ENCODE results near the gene NAA15. TPM values are rescaled to one million over a fixed set of nuclear protein-coding genes. Genes with fewer than 3 reads are reported as not detected.
A peak's percentile ranks its signal among the peaks of the same experiment; 100 is the strongest.

The NAA15 gene
- total RNA-seq, 1 experiment from 2014 or later, result 98.9 TPM

DNA sequence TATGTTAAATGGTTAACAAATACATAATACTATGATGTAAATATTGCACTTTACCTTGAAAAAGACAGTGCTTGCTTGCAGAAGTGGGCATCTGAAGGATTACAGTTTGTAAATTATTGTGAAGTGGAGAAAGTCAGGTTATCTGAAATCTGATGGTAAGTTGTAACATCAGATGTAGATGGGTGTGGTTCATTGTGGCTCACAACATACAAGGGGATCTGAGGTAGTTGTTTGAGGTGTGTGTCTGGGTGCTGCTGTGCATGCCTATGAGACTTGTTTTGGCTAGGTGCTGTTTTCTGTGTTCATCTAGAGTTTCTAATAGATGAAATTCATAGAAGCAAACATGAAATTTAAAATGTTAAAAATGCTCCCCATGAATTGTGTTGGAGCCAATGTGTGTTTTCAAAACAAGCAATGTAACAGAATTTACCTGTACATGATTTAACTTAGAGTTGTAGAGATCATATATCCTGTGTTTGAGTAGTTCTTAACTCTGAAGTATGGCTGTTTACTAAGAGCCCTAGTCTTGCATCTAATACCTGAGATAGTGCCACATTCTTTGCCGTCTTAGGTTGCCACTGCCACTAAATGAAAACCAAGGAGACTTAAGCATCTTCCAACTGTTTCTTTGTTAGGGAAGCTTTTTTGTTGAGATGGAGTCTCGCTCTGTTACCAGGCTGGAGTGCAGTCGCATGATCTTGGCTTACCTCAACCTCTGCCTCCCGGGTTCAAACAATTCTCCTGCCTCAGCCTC lies 12.9 kb downstream of the NAA15 start:
- Mint-ChIP-seq H3K27ac (peak overlapping the region; percentile 93), H3K27me3 (ENCODE audit: low read depth) (no peaks in the 10 kb centered on the region), H3K4me3 (peak overlapping the region; percentile 26), H3K9me3 (no peaks in the 10 kb centered on the region), H3K4me1 (peaks cover 62% of the 10 kb centered on the region), H3K36me3 (no peaks in the 10 kb centered on the region)
- CTCF ChIA-PET, result interaction anchor here (1.1 kb wide), 1 partner anchor 18 kb away, joined by 5 read pairs; no protein-coding TSS in a partner anchor
- no peak for DNase-seq (ENCODE audit: low spot score)
- POLR2A ChIA-PET, result interaction anchor here (0.5 kb wide), 1 partner anchor 193 kb away, joined by 6 read pairs; no protein-coding TSS in a partner anchor
- TF ChIP-seq, protein P1, sequence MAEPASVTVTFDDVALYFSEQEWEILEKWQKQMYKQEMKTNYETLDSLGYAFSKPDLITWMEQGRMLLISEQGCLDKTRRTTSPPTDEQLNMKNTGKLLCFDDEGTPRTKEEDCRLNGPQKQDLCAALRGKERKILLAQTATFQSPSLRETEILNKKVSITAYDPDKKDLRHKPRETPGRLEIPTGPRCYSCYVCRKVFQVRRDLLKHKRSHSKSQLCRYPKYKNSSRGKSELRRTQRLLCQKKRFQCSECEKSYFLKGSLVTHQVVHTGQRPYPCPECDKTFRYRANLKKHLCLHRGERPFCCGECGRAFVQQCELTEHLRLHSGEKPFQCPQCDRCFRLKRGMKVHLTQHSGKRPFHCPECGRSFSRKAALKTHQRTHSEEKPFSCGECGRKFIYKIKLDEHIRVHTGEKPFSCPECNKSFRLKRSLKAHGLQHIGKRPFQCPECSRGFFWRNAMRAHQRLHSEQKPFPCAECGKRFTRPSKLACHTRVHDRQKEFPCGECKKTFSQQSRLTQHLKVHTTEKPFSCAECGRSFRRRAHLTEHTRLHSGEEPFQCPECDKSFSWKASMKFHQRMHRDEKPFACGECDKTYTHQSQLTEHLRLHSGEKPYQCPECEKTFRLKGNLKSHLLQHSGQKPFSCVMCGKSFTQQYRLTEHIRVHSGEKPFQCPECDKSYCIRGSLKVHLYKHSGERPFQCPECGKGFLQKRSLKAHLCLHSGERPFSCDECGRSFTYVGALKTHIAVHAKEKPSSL (CRISPR knock-in tag; conservative IDR thresholded peaks at IDR 0.05), result 0 out of 2 replicates have a peak, but pooled peaks have one; percentile 19
- no peak for TF ChIP-seq ZBTB21 (CRISPR knock-in tag; IDR thresholded peaks at IDR 0.05; ENCODE audit: borderline replicate concordance)
- peak; percentile 65 for ATAC-seq

DNA sequence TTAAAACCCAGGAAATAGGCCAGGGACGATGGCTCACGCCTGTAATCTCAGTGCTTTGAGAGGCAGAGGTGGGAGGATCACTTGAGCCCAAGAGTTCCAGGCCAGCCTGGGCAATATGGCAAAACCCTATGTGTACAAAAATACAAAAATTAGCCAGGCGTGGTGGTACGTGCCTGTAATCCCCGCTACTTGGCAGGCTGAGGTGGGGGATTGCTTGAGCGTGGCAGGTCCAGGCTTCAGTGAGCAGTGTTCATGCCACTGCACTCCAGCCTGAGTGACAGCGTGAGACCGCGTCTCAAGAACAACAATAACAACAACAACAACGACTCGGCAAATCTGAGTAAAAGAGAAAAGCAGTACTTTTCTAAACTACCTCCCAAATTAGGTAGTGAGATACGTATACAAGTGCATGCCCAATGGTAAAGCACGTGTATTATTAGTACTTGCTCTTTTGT lies 13.9 kb downstream of the NAA15 start:
- H3K4me1 Mint-ChIP-seq, result peaks cover 57% of the 10 kb centered on the region
- no peak overlapping the region for H3K4me3 Mint-ChIP-seq
- CTCF ChIA-PET, result interaction anchor here (1.1 kb wide), 1 partner anchor 19 kb away, joined by 5 read pairs; no protein-coding TSS in a partner anchor

DNA sequence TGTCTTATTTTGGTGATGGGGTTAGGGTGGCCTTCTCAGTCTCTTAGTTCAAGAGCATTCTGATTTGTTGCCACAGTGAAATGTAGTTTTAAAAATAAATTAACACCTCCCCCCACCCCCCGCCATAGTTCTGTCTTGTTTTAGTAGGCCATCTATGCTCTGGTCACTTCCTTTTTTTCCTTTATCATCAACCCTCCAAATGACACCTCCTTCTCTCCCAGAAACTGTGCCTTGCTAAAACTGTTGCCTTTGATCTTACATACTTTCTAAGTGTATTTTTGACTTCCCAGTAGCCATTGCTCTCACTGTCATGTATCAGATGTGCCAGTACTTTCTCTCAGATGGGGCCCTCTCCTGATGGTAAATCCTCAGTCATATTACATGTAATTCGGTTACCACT lies 15.4 kb downstream of the NAA15 start:
- no peak for TF ChIP-seq GTF2I (CRISPR knock-in tag; conservative IDR thresholded peaks at IDR 0.05)
- no peak for TF ChIP-seq SOX15 (CRISPR knock-in tag; IDR thresholded peaks at IDR 0.05)
- TF ChIP-seq, protein P2, sequence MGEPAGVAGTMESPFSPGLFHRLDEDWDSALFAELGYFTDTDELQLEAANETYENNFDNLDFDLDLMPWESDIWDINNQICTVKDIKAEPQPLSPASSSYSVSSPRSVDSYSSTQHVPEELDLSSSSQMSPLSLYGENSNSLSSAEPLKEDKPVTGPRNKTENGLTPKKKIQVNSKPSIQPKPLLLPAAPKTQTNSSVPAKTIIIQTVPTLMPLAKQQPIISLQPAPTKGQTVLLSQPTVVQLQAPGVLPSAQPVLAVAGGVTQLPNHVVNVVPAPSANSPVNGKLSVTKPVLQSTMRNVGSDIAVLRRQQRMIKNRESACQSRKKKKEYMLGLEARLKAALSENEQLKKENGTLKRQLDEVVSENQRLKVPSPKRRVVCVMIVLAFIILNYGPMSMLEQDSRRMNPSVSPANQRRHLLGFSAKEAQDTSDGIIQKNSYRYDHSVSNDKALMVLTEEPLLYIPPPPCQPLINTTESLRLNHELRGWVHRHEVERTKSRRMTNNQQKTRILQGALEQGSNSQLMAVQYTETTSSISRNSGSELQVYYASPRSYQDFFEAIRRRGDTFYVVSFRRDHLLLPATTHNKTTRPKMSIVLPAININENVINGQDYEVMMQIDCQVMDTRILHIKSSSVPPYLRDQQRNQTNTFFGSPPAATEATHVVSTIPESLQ (CRISPR knock-in tag; IDR thresholded peaks at IDR 0.05), result no peak
- TF ChIP-seq, protein P3, sequence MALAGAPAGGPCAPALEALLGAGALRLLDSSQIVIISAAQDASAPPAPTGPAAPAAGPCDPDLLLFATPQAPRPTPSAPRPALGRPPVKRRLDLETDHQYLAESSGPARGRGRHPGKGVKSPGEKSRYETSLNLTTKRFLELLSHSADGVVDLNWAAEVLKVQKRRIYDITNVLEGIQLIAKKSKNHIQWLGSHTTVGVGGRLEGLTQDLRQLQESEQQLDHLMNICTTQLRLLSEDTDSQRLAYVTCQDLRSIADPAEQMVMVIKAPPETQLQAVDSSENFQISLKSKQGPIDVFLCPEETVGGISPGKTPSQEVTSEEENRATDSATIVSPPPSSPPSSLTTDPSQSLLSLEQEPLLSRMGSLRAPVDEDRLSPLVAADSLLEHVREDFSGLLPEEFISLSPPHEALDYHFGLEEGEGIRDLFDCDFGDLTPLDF (CRISPR knock-in tag; IDR thresholded peaks at IDR 0.05), result no peak
- TF ChIP-seq, protein P4, sequence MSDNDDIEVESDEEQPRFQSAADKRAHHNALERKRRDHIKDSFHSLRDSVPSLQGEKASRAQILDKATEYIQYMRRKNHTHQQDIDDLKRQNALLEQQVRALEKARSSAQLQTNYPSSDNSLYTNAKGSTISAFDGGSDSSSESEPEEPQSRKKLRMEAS (CRISPR knock-in tag; IDR thresholded peaks at IDR 0.05), result no peak
- TF ChIP-seq TEAD1 (CRISPR knock-in tag; IDR thresholded peaks at IDR 0.05), result no peak
- TF ChIP-seq ELF4 (CRISPR knock-in tag; IDR thresholded peaks at IDR 0.05; ENCODE audit: low read depth), result no peak
- TF ChIP-seq, protein P5, sequence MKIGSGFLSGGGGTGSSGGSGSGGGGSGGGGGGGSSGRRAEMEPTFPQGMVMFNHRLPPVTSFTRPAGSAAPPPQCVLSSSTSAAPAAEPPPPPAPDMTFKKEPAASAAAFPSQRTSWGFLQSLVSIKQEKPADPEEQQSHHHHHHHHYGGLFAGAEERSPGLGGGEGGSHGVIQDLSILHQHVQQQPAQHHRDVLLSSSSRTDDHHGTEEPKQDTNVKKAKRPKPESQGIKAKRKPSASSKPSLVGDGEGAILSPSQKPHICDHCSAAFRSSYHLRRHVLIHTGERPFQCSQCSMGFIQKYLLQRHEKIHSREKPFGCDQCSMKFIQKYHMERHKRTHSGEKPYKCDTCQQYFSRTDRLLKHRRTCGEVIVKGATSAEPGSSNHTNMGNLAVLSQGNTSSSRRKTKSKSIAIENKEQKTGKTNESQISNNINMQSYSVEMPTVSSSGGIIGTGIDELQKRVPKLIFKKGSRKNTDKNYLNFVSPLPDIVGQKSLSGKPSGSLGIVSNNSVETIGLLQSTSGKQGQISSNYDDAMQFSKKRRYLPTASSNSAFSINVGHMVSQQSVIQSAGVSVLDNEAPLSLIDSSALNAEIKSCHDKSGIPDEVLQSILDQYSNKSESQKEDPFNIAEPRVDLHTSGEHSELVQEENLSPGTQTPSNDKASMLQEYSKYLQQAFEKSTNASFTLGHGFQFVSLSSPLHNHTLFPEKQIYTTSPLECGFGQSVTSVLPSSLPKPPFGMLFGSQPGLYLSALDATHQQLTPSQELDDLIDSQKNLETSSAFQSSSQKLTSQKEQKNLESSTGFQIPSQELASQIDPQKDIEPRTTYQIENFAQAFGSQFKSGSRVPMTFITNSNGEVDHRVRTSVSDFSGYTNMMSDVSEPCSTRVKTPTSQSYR (CRISPR knock-in tag; IDR thresholded peaks at IDR 0.05), result no peak
- TF ChIP-seq, protein P6, sequence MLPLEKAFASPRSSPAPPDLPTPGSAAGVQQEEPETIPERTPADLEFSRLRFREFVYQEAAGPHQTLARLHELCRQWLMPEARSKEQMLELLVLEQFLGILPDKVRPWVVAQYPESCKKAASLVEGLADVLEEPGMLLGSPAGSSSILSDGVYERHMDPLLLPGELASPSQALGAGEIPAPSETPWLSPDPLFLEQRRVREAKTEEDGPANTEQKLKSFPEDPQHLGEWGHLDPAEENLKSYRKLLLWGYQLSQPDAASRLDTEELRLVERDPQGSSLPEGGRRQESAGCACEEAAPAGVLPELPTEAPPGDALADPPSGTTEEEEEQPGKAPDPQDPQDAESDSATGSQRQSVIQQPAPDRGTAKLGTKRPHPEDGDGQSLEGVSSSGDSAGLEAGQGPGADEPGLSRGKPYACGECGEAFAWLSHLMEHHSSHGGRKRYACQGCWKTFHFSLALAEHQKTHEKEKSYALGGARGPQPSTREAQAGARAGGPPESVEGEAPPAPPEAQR (CRISPR knock-in tag; IDR thresholded peaks at IDR 0.05), result no peak
- no peak for TF ChIP-seq ZNF671 (CRISPR knock-in tag; IDR thresholded peaks at IDR 0.05)
- TF ChIP-seq, protein P7, sequence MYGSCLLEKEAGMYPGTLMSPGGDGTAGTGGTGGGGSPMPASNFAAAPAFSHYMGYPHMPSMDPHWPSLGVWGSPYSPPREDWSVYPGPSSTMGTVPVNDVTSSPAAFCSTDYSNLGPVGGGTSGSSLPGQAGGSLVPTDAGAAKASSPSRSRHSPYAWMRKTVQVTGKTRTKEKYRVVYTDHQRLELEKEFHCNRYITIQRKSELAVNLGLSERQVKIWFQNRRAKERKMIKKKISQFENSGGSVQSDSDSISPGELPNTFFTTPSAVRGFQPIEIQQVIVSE (CRISPR knock-in tag; IDR thresholded peaks at IDR 0.05; ENCODE audit: borderline replicate concordance), result no peak
- DNase-seq (ENCODE audit: low spot score), result no peak
- ChIA-PET POLR2A (interaction anchor here (0.6 kb wide), 1 partner anchor 52 kb away, joined by 3 read pairs; no protein-coding TSS in a partner anchor), CTCF (no interaction called here)
- Mint-ChIP-seq H3K4me3 (no peak overlapping the region), H3K4me1 (peaks cover 54% of the 10 kb centered on the region), H3K9me3 (peaks cover 7% of the 10 kb centered on the region), H3K27me3 (ENCODE audit: low read depth) (no peaks in the 10 kb centered on the region), H3K27ac (peak overlapping the region; percentile 86), H3K36me3 (peaks cover 11% of the 10 kb centered on the region)
- no peak for ATAC-seq

More for the DNA sequence above, 13.9 kb downstream of the NAA15 start:
- POLR2A ChIA-PET, result no interaction called here
- H3K27me3 Mint-ChIP-seq (ENCODE audit: low read depth), result no peaks in the 10 kb centered on the region
- ATAC-seq (peak; percentile 19; the same call in 1 of the 2 replicates), DNase-seq (ENCODE audit: low spot score) (no peak)
- no peaks in the 10 kb centered on the region for H3K9me3 Mint-ChIP-seq
- 0 out of 2 replicates have a peak, but pooled peaks cover 3% of the 10 kb centered on the region for H3K36me3 Mint-ChIP-seq
- no peak for TF ChIP-seq CREB1 (CRISPR knock-in tag; IDR thresholded peaks at IDR 0.05)
- TF ChIP-seq, protein P8, sequence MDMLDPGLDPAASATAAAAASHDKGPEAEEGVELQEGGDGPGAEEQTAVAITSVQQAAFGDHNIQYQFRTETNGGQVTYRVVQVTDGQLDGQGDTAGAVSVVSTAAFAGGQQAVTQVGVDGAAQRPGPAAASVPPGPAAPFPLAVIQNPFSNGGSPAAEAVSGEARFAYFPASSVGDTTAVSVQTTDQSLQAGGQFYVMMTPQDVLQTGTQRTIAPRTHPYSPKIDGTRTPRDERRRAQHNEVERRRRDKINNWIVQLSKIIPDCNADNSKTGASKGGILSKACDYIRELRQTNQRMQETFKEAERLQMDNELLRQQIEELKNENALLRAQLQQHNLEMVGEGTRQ (CRISPR knock-in tag; IDR thresholded peaks at IDR 0.05), result no peak
- TF ChIP-seq ZNF121 (CRISPR knock-in tag; IDR thresholded peaks at IDR 0.05), result no peak
- no peak for TF ChIP-seq FOXK1 (CRISPR knock-in tag; IDR thresholded peaks at IDR 0.05)
- peak overlapping the region; percentile 58 for H3K27ac Mint-ChIP-seq
